Measurements from ENCODE around the gene KLHDC9.

The KLHDC9 gene

DNA sequence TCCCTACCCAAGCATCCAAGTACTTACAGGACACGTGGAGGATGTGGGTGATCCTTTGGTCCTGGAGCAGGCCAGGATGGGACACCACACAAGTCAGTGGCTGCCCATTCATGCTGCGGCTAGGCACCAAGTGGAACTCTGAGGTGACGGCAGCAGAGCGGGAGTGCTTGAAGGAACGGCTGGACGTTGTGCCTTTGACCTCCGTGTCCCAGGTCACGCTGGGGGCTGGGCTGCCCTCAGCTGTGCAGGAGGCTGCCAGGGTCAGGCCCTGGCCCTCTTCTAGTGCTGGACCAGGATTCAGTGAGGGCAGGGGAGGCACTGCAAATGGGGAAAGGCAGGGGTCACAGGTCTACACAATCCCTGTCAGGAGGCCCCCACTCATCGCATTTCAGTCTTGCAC lies 20.7 kb upstream of the KLHDC9 start:
- no peak for DNase-seq

DNA sequence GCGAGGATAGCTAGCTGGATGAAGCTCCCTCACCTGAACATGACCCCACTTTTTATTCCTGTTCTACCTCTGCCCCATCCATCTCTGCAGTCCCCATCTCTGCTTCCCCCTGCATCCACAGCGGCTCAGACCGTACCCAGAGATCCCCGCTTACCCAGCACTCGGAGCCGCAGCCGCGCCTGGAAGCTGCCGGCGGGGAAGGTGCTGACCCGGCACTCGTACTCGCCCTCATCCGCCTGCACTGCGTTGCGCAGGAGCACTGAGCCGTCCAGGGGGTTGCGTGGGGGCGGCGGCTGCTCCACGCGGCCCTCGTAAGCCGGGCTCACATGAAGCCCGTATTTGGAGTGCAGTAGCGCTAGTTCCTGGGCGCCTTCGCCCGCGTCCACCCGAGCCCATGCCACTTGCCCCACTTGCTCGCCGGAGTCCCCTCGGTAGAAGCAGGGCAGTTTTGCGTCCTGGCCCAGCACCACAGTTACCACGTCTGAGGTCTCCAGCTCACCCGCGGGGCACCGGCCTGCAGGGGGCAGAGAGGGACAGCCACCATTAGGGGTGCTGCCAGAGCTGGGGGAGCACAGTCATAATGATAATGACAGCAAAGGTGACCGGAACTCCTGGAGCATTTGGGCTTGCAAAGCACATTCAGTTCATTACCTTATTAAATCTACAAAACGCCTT lies 18.6 kb upstream of the KLHDC9 start:
- DNase-seq = no peak

DNA sequence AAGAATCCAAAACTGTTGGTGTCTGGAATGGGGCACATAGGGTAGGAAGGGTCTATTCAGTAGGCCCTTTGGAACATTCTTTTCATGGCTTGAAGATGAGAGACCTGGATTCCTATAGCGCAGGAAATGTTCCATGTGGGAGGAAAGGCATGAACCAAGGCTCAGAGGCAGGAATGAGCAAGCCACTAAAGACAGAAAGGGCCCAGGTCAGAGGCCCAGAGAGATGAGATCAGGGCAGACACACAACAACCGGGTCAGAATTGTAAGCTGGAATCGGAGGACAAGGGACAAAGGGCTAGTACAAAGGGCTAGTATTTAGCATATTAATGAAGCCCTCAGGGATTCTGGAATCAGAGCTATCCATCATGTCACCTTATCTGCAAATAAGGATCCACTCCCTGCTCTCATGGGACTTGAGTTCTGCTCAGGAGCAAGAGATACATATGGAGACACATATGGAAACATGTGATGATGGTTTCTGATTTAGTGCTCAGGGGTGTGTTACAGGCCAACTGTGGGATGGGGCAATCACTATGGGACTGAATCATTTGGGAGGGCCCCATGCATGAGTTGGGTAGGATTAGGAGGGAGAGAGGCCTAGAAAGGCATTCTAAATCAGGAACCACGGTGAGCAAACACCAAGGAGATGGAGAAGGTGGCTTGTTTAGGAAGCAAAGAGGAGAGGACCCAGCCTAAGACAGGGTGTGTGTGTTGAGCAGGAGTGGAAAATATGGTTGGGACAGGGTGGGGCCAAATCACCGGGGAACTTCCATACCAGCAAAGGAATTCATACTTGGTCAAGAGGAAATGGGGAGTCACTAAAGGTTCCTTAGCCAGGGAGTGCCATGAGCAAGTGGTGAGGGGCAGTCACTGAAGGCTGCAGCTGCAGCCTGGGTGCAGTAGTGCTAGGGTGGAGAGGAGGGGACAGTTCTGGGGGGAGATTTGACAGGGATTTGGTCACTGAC lies 17.4 kb upstream of the KLHDC9 start:
- DNase-seq = peak in 1 of 2 donors; percentile 49

DNA sequence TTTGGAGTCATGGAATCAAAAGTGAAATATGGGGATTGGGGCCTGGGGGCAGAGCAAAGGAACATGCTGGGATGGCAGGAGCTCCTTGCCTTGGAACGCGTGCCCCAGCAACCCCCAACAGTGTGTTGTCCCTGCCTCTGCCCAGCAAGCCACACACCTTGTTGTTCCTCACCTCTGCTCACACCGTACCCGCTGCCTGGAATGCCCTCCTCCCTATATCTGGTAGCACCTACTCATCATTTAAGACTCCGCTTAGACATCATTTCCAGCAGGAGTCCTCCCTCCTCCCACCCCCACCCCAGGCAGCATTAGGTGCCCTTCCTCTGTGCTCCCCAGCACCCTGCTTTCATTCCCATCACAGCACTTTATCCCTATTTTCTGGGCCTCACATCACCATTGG lies 16.6 kb upstream of the KLHDC9 start:
- DNase-seq = no peak

DNA sequence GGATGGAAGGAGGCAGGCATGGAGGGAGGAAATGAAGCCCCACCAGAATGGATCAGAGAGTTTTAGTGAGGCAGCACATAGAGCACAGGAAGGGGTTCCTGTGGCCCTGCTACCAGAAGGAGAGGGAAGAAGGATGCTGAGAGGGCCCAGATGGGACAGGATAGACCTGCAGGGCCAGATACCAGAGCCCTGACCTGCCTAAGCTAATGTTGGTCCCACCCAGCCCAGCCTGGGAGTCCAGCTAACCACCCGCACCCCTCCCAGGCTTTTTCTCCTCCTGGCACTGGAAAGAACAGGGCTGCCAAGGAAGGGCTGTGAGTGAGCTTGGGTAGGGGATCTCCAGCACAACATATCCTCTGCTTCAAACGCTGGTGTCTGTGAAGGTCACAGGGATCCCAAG lies 15.7 kb upstream of the KLHDC9 start:
- DNase-seq = no peak

DNA sequence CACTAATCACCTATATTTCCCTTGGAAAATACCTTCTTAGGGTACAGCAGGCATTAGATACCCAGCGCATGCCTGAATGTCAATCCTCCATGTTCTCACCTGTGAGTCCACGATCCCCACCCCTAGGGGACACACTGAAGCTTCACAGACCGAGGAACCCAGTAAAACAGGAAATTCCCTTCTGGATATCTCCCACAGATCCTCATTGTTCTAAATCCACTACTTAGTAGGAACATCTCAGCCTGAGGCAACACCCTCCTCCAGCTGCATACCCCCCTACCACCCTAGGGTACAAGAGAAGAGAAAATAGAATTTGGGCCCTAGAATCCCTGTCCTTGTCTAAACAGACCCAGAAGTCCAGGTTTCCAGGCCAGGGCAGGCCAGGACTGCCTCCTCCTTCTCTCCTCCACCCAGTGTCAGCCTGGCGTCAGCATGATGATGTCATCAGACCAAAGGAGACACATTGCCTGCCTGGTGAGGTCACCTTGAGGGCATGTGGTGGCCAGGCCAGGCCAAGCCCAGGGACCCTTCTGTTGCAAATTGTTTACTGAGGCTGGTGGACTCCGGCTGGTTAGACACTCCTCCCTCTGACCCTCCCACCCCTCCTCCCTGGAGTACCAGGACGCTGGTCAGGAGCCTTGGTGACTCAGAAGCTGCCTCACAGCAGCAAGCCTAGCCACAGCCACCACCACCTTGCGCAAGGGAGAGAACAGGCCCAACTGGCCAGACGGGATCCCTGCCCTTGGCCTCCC lies 15.0 kb upstream of the KLHDC9 start:
- peak; percentile 89 to 98 for DNase-seq

DNA sequence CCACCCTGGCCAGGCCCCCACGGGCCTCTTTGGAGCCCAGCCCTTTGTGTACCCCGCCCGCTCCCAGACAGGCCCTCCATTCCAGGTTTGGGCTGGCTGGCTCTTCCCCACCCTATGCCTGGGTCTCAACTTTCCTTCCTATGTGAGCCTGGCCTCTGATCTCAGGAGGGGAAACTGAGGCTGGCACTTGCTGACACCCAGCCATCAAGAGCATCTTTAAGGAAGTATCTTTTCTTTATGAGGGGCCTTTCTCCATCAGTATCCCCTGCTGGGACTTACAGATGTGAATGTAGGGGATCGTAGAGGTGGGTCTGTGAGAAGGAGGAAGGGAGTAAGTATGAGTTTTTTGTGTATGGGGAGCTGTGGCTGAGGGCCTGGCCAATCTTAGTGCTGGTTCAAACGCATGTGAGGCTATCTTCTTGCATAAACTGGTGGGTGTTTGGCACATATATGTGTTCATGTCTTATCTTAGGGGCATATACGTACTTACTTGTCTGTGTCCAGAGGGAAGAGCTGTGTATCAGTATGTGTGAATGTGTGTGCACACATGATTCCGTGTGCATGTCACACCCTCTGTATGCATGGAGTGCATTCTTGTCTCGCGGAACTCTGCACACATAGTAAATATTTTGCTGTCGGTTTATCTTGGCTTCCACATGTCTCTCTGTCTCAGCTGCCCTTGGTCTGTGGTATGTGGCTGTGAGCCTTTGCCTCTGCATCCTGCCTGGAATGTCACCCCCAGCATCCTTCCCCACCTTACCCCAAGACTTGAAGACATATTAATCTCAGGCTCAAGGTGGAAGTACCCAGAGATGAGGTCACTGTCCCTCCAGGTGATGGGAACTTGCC lies 14.2 kb upstream of the KLHDC9 start:
- no peak for DNase-seq

DNA sequence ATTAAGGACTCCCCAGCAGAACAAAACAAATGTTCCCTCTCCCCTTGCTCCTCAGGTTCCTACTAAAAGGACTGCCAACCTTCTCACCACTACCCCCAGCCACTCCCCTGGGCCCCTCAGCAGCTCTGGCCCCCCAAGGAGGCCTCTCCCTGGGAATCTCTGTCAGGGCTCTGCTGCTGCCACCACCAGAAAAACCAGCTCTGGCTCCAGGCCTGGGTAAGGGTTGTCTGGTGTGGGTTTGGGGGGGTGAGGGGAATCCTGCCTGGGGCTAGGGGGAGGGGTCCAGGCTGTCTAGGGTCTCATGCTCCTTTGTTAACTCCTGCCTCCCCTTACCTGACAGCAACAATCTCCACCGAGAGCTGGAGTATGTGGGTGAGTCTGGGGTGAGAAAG lies 13.6 kb upstream of the KLHDC9 start:
- DNase-seq = no peak

DNA sequence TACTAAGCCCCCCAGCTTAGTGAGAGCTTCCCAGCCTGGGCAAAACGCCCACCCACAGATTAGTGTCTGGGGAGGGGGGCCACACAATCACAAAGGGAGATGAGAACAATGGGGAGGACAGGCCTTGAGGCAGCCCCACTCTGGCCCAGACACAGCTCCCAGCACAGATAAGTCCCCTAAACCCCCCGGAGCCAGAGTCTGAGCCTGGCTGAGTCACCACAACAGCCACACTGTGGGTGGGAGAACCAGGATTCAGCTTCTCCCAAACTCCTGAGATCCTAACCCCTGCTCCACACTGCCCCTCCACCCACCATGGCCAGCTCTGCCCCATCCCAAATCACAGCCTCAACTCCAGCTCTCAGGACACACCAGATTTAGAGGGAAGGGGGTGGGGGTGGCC lies 13.0 kb upstream of the KLHDC9 start:
- no peak for DNase-seq

DNA sequence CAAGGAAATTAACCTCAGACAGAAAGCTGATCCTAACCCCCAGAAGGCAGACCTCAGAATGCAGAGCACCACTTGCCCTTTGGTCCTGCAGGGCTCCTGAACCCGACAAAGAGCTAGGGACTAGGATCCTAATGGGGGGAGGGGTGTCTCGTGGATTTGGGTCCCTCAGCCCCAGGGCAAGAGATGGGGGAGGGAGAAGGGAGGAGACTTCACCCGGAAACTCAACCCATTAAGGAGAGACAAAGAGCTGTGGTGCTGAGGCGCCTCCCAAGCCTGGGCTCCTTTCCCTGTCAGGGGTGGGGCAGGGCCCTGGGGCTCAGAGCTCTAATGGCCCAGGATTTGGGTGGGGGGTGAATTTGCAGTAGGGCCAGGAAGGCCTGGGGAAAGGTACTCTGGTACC lies 11.7 kb upstream of the KLHDC9 start:
- no peak for DNase-seq

DNA sequence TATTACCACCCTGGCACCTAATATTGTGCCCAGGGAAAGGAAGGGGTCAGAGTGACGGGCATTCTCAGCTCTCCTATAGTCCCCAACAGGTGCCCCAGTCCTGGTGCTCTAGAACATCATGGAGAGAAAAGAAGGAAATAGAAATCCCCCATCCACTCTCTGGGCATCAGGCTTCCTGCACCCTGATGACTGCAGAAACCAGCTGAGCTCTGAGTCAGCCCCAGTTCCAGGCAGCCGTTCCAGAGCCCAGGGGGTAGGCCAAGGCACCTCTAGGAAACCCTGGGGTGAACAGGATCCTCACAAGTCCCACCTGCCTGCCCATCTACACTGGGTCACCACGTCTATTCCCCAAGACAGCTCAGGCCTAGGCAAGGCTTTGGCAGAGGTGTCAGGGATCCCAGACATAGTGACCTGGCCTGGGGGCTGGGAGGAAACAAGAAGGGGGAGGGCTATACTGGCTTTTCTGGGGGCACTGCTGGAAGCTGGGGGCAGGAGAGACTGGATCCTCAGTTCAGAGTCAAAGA lies 9.5 kb upstream of the KLHDC9 start:
- peak; percentile 58 to 84 for DNase-seq

DNA sequence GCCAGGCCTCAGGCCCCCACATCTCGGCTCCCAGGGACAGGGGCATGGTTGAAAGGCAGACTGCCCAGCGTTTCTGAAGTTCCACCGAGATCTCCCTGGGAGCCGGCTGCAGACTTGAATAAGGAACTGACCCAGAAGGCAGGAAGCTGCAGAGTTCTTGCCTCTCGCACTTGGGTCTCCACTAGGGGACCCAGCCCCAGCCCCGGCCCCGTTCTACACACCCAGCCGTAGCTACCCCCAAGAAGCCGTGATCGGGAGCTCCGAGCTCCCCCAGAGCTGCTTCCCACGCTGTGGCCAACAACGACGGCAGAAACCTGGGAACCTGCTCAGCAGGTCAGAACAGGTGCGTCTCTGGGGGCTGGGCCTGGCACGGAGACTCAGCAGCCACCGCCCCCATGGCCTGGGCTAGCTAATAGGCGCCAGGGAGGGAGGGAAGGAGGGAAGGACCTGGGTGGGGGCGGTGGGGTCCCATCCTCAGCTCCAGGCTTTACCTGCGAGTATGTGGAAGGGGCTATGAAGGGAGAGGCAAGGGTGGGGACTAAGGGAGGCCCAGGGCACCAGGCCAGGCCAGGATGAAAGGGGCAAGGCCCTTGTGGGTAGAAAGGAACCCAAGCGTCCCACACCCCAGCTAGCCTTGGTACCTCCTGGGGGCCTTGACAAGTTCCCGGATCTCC lies 8.8 kb upstream of the KLHDC9 start, which contains the start of gene NECTIN4:
NECTIN4 (minus strand) TSS at position 308 of the 674 bp plus-strand sequence; CDS start at position 46, 262 bp downstream.
- DNase-seq = no peak

DNA sequence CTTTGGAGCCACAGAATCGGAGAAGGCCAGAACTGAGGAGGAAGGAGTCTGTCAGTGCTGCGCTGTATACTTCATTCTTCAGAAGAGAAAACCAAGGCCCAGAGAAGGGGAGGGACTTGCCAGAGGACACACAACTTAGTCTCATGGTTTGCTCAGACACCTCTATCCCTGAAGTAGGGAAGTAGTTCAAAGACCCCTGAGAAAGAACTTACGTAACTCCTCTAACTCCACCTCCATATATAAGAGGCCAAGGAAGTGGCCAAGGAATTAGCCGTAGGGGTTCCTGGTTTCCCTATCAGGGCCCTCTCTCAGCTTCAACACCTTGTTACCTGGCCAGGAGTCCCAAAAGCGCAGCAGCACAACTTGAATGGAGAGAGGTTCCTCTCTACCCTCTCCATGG lies 8.2 kb upstream of the KLHDC9 start:
- no peak for DNase-seq

DNA sequence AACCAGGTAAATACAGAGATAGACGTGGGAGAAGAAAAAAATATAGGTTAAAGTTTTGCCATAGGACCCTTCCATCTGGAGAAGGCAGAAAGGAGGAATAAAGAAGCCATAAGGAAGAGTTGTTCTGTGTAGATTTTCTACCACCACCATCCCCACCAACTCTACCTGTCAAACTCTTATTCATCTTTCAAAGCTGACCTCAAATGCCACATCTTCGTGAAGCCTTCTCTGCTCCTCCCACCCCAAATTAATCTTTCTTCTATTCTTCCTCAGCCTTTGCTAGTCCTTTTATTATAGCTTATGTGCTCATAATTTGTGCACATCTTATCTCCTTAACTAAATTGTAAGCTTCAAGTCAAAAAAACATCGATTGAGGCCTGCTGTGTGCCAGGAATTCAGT lies 7.5 kb upstream of the KLHDC9 start:
- no peak for DNase-seq

DNA sequence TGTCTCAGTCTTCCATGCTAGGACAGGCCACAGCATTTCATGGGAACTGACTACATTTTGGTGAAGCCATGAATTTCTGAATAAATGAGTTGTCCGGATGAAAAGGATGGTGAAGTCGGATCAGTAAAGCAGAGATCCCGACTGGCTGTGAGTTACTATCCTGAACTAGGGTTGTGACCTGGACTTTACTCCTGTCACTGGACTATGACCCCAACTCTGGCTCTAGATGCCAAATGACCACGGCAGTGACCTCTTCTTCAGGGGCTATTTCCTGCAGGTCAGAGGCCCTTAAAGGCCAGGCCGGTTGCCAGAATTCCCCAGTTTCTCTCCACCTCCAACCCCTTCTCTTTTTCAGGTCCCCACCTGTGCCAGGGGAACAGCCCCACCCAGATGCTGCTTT lies 7.1 kb upstream of the KLHDC9 start:
- DNase-seq = no peak

DNA sequence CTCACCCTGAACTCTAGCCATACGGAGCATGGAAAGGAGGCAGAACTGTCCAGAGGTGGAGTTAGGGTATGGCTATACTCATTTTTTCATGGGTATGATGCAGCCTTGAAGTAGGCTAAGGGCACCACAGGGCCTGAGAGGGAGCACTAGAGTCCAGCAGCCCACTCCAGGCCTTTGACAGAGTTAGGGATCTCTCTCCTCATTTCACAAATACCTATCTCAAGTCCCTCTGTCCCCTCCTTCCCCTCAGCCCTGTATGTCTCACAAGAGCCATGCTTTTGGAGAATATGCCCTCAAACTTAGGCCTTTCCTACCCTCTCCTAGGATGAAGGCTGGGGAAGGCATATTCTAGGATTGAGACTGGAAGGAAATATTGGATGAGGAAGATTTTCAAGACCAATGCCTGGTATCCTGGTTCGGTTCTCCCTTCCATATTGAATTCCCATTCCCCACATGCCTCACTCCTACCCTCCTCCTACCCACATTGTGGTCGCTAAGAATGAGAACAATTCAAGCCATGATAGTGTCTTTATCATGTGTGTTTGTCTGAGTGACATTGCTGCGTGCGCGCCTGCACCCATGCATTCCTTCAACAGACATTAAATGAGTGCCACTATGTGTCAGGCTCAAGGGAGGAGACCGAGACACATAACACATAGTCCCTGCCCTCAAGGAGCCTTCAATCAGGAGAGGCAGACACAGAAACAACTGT lies 6.2 kb upstream of the KLHDC9 start:
- DNase-seq = no peak

DNA sequence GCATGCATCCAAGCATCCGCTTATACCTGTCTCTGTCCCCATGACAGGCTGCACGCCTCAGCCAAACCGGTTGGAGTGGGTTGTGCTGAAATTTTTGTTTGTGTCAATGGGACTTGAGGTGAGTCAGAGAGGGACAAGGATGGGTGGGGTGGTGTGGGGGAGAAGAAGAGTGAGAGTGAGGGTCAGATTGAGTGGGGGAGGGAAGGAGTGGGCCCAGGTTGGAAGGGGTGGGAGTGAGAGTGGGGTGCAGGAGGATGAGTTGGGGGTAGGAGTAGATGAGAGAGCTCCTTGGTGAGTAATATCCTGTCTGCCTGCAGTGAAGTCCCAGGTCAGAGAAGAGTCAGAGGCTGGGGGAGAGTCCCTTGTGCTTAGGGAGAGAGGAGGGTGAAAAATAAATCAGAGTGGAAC lies 5.5 kb upstream of the KLHDC9 start:
- DNase-seq = peak in 1 of 2 donors; percentile 65

DNA sequence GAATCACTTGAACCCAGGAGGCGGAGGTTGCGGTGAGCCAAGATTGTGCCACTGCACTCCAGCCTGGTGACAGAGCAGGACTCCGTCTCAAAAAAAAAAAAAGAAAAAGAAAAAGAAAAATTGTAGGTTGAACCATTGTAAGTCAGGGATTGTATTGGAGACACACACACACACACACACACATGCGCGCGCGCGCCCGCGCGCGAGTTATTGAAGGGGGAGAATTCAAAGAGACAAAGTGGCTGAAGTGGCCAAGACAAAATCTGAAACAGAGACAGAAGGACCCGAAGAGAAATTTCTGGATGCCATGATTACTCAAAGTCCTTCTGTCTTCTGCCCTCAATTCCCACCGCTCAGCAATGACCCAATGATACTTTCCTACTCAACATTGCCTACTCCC lies 3.7 kb upstream of the KLHDC9 start:
- no peak for DNase-seq

DNA sequence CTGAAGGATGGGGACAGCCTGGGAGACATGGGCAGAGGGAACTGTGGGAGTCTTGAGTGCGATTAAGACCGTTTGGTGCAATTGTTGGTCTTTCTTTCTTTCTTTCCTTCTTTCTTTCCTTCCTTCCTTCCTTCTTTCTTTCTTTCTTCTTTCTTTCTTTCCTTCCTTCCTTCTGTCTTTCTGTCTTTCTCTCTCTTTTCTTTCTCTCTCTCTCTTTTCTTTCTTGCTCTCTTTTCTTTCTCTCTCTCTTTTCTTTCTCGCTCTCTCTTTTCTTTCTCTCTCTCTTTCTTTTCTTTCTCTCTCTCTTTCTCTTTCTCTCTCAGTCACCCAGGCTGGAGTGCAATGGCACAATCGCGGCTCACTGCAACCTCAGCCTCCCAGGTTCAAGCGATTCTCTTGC lies 2.9 kb upstream of the KLHDC9 start:
- no peak for DNase-seq

DNA sequence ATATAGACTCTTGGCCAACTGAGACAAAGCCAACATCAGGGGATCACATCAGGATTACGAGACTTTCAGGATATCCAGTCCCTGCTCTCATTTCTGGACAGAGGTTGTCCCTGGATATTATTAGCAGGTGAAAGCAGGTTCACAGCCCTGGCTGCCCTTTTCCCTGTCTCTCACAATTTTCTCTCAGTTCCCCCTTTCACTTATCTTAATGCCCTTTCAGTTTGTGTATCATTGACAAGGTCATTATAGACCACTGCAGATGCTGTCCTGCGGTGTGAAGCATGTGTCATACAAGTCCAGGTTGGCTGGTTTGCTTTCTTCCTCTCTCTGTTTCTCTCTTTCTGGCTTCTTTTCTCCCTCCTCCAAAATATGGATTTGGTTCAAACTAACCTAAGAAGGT lies 2.1 kb upstream of the KLHDC9 start:
- no peak for DNase-seq

DNA sequence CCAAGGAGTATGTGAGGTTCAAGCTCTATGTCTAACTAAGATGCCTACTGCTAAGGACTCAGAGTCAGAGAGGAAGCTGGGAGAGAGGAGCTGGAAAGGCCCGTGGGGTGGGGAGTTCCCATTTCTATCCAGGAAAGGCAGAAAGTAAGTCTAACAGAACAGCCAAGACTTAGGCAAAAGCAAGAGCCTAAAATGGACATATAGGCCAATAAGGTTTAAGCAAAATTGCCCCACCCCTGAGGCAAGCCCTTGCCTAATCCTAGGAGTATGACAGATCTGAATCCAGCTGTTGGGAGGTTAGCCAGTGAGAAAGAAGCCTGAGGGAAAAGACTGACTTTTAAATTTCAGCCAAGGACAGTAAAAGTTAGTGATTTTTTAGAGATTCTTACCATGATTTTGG lies 1.6 kb upstream of the KLHDC9 start:
- peak; percentile 87 to 96 for DNase-seq

Data from inflammatory macrophage treated with lipopolysaccharide for 1 hour (primary cell).